CD4-positive, alpha-beta T cell treated with Interleukin-15 for 4 hours (primary cell): ENCODE measurements around the gene CDH23.

Experiments
- DNase-seq: peaks from one replicate; pipeline ENCODE4 v3.0.0-alpha.2; 2020; ENCODE audit warnings: low spot score

The CDH23 gene

GRCh38 chr10:71440506-71441035, 43.9 kb downstream of the CDH23 start:
- DNase-seq, result no peak

- DNase-seq, result no peak
Measured at GRCh38 chr10:71442000-71442399, 45.3 kb downstream of the CDH23 start.

- no peak for DNase-seq
Measured at GRCh38 chr10:71442859-71443570, 46.3 kb downstream of the CDH23 start.

GRCh38 chr10:71443676-71444075, 47.0 kb downstream of the CDH23 start:
- no peak for DNase-seq

GRCh38 chr10:71444284-71445054, 47.7 kb downstream of the CDH23 start:
- no peak for DNase-seq

GRCh38 chr10:71447676-71448075, 51.0 kb downstream of the CDH23 start:
- no peak for DNase-seq

GRCh38 chr10:71448146-71448545, 51.4 kb downstream of the CDH23 start:
- DNase-seq, result no peak

GRCh38 chr10:71449026-71449425, 52.3 kb downstream of the CDH23 start:
- no peak for DNase-seq

- no peak for DNase-seq
Measured at GRCh38 chr10:71451754-71452153, 55.0 kb downstream of the CDH23 start.

GRCh38 chr10:71453186-71453585, 56.5 kb downstream of the CDH23 start:
- no peak for DNase-seq

GRCh38 chr10:71454347-71454746, 57.6 kb downstream of the CDH23 start:
- no peak for DNase-seq

- no peak for DNase-seq
Measured at GRCh38 chr10:71455035-71455434, 58.3 kb downstream of the CDH23 start.

GRCh38 chr10:71456631-71457030, 59.9 kb downstream of the CDH23 start:
- DNase-seq, result no peak

GRCh38 chr10:71457908-71458307, 61.2 kb downstream of the CDH23 start:
- DNase-seq, result no peak

- no peak for DNase-seq
Measured at GRCh38 chr10:71458387-71458786, 61.7 kb downstream of the CDH23 start.

- DNase-seq, result no peak
Measured at GRCh38 chr10:71459513-71459912, 62.8 kb downstream of the CDH23 start.

GRCh38 chr10:71460615-71461014, 63.9 kb downstream of the CDH23 start:
- DNase-seq, result no peak

GRCh38 chr10:71461457-71461856, 64.7 kb downstream of the CDH23 start:
- DNase-seq, result no peak

- DNase-seq, result no peak
Measured at GRCh38 chr10:71462062-71462935, 65.6 kb downstream of the CDH23 start.

- DNase-seq, result no peak
Measured at GRCh38 chr10:71463111-71463510, 66.4 kb downstream of the CDH23 start.

- no peak for DNase-seq
Measured at GRCh38 chr10:71465551-71466252, 69.0 kb downstream of the CDH23 start.

GRCh38 chr10:71466330-71466729, 69.6 kb downstream of the CDH23 start:
- no peak for DNase-seq
